ENCODE data around the gene SLC5A4. TPM values are rescaled to one million over a fixed set of nuclear protein-coding genes. Genes with fewer than 3 reads are reported as not detected.
"Not testable (repeated sequence)": the region's sequence is repeated elsewhere in the genome, so short reads cannot be mapped to it uniquely, and the experiment has no call there.

The SLC5A4 gene
- total RNA-seq, 8 experiments from 2014 or later: 0.14 to 0.81 TPM; not detected in 6

GRCh38 chr22:32204040-32204855 lies 50.9 kb downstream of the SLC5A4 start:
- Histone ChIP-seq H3K4me3 (peak overlapping the region; percentile 46 to 73 (median 60)), H3K4me1 (replicated peaks in 1 of 2) (peaks cover 3 to 6% of the 10 kb centered on the region in 2 donors), H3K27ac (peak overlapping the region; percentile 14 to 80)
- ATAC-seq (replicated peaks in 6 of 8): peak in 5 of 8 experiments; percentile 39 to 55 (median 51)
- in situ Hi-C loops (cut with MboI; ENCODE audit: low pct_unique_long_range_greater_than_20kb in 2 of 9, low sequenced_read_pairs in 9 of 9, unreplicated experiment in 9 of 9): no loop called here
- WGBS, 10 experiments: 0 to 67% (median 25%) methylated on average over 1 to 2 of the region's 42 CpGs; no CpG with 5 or more reads in 4 of the 10 experiments

DNA sequence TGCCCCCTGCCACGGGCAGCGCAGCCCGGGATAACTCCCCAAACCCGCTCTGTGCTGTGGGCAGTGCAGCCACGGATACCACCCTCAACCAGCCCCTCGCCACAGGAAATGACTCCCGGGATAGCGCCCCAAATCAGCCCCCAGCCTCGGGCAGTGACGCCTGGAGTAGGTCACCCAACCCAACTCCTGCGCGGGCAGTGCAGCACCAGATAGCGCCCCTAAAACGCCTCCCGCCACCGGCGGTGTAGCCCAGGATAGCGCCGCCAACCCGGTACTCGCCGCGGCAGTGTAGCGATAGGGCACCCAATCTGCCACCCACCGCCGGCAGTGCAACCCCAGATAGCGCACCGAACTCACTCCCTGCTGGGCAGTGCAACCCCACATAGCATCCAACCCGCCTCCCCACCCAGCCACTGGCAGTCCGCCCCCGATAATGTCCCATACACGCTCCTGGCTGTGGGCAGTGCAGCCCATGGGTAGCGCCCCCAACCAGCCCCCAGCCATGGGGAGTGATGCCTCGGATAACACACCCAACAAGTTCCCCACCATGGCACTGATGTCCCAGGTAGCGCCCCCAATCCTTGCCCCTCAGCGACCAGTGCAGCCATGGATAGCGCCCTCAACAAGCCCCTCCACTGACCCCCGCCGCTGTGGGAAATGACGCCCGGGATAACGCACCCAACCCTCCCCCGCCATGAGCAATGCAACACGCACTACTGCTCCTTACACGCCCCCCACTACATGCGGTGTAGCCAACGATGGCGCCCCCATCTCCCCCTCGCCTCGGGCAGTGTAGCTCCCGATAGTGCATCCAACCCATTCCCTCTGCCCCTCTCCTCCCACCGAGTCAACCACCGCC lies 51.7 kb downstream of the SLC5A4 start:
- Histone ChIP-seq H3K4me1 (replicated peaks in 1 of 2) (peaks cover 3 to 6% of the 10 kb centered on the region in 2 donors), H3K27ac (no peak overlapping the region), H3K4me3 (peak overlapping the region; percentile 46 to 73 (median 60))
- ATAC-seq (replicated peaks in 6 of 8): peak in 5 of 8 experiments; percentile 2 to 21 (median 5)
- in situ Hi-C loops (cut with MboI; ENCODE audit: low pct_unique_long_range_greater_than_20kb in 2 of 9, low sequenced_read_pairs in 9 of 9, unreplicated experiment in 9 of 9): no loop called here
- 0 to 22% (median 2%) methylated on average over 3 to 19 of the region's 53 CpGs; no CpG with 5 or more reads in 6 of the 10 experiments for WGBS, 10 experiments

DNA sequence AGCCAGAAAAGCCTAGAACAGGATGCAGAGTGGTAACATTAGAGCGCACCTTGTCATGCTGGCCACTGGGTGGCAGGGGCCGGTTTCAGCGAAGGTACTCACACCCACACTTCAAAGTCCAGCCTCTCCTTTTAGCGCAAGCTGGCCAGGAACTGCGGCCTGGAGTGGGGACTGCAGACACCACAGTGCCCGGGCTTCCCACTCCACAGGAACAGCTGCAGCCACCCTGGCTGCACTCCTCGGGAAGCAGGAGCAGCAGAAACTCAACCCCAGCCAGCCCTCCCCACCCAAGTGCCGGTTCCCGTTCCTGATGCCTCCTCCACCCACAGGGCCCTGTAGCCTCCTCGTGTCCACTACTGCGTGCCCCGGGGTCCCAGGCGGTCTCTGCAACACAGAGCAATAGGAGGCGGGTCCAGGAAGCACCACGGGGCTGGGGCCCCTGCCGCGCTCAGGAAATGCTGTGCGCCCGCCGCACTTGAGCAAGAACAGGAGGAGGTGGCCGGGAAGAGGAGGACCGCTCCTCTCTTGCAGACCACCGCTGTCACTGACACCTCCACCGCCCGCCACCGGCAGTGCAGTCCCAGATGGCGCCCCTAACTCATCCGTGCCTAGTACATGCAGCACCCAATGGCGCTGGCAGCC lies 52.5 kb downstream of the SLC5A4 start:
- H3K27ac ChIP-seq: no peak overlapping the region
- peak overlapping the region; percentile 46 to 73 (median 60) for H3K4me3 ChIP-seq
- WGBS, 10 experiments: 3 to 13% (median 8%) methylated on average over 6 to 9 of the region's 29 CpGs; no CpG with 5 or more reads in 6 of the 10 experiments
- in situ Hi-C loops (cut with MboI; ENCODE audit: low pct_unique_long_range_greater_than_20kb in 2 of 9, low sequenced_read_pairs in 9 of 9, unreplicated experiment in 9 of 9): no loop called here
- peak; percentile 12 to 92 (median 38) for ATAC-seq (replicated peaks in 6 of 8)
- peaks cover 3 to 6% of the 10 kb centered on the region in 2 donors for H3K4me1 ChIP-seq (replicated peaks in 1 of 2)

DNA sequence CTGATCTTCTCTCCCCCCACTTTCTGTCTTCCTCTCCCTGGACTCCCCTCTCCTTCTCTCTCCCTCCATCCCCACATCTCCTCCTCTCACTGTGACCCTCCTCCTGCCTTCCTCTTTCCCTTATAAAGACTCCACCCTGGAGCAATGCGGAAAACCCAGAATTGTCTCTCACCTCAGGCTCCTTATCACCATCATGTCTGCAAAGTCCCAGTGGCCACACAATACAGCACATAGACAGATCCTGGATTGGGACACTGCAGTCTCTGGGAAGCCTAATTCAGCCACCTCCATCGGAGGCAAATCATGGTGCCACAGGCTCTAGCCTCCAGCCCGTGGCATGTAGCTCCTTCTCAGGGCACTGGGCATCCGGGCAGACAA lies 53.0 kb downstream of the SLC5A4 start:
- Histone ChIP-seq H3K27ac (no peak overlapping the region), H3K4me1 (replicated peaks in 1 of 2) (peaks cover 3 to 6% of the 10 kb centered on the region in 2 donors), H3K4me3 (peak overlapping the region in 2 of 5 donors; percentile 54 to 60)
- in situ Hi-C loops (cut with MboI; ENCODE audit: low pct_unique_long_range_greater_than_20kb in 2 of 9, low sequenced_read_pairs in 9 of 9, unreplicated experiment in 9 of 9): no loop called here
- WGBS, 10 experiments: 0 to 83% (median 33%) methylated on average over 1 to 3 of the region's 4 CpGs; no CpG with 5 or more reads in 3 of the 10 experiments
- ATAC-seq (replicated peaks in 6 of 8): no peak

DNA sequence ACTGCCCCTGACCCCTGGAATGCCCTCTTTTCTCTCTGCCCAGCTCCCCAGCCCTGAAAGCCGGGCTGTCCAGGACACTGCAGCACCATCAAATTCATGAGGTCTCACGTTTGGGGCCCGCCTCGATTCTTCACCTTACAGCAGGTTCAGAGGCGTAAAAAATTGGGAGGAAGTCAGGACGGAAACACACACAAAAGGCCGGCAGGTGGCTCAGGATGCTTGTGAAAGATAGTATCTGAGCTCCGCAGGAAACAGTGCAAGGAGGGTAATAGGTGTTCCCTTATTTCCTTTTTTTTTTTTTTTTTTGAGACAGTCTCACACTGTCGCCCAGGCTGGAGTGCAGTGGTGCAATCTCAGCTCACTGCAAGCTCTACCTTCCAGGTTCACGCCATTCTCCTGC lies 54.4 kb downstream of the SLC5A4 start:
- Histone ChIP-seq H3K27ac (no peak overlapping the region), H3K4me3 (no peak overlapping the region), H3K4me1 (replicated peaks in 1 of 2) (peaks cover 3 to 6% of the 10 kb centered on the region in 2 donors)
- WGBS, 10 experiments: 32 to 77% (median 59%) methylated on average over 2 to 8 of the region's 10 CpGs; no CpG with 5 or more reads in 5 of the 10 experiments
- in situ Hi-C loops (cut with MboI; ENCODE audit: low pct_unique_long_range_greater_than_20kb in 2 of 9, low sequenced_read_pairs in 9 of 9, unreplicated experiment in 9 of 9): no loop called here
- ATAC-seq (replicated peaks in 6 of 8): no peak

DNA sequence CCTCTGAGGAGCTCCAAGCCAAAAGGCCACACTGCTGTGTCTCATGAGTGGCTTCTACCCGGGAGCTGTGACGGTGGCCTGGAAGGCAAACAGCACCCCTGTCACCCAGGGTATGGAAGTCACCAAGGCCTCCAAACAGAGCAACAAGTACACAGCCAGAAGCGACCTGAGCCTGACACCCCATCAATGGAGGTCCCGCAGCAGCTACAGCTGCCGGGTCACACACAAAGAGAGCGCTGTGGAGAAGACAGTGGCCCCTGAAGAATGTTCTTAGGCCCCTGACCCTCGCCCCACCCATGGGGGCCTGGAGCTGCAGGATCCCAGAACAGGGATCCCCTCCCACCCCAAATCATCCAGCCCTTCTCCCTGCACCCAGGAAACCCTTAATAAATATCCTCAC lies 55.2 kb downstream of the SLC5A4 start:
- Histone ChIP-seq H3K4me1 (replicated peaks in 1 of 2) (peaks cover 3 to 6% of the 10 kb centered on the region in 2 donors), H3K4me3 (no peak overlapping the region), H3K27ac (no peak overlapping the region)
- WGBS, 10 experiments: no CpG with 5 or more reads among the region's 7 CpGs
- ATAC-seq (replicated peaks in 6 of 8): no peak
- in situ Hi-C loops (cut with MboI; ENCODE audit: low pct_unique_long_range_greater_than_20kb in 2 of 9, low sequenced_read_pairs in 9 of 9, unreplicated experiment in 9 of 9): no loop called here

GRCh38 chr22:32199341-32199740 lies 55.8 kb downstream of the SLC5A4 start:
- in situ Hi-C loops (cut with MboI; ENCODE audit: low pct_unique_long_range_greater_than_20kb in 2 of 9, low sequenced_read_pairs in 9 of 9, unreplicated experiment in 9 of 9): no loop called here
- Histone ChIP-seq H3K4me1 (replicated peaks in 1 of 2) (peaks cover 3 to 6% of the 10 kb centered on the region in 2 donors), H3K27ac (no peak overlapping the region), H3K4me3 (no peak overlapping the region)
- WGBS, 10 experiments: 50 to 93% (median 80%) methylated on average over 1 to 5 of the region's 6 CpGs; no CpG with 5 or more reads in 3 of the 10 experiments
- no peak for ATAC-seq (replicated peaks in 6 of 8)

GRCh38 chr22:32197553-32198226 lies 57.5 kb downstream of the SLC5A4 start:
- ATAC-seq (replicated peaks in 6 of 8); in situ Hi-C loops (cut with MboI; ENCODE audit: low pct_unique_long_range_greater_than_20kb in 2 of 9, low sequenced_read_pairs in 9 of 9, unreplicated experiment in 9 of 9); H3K4me3 ChIP-seq; H3K4me1 ChIP-seq (replicated peaks in 1 of 2); H3K27ac ChIP-seq: not testable (repeated sequence)
- 33 to 100% (median 92%) methylated on average over 1 to 3 of the region's 5 CpGs; no CpG with 5 or more reads in 2 of the 10 experiments for WGBS, 10 experiments

DNA sequence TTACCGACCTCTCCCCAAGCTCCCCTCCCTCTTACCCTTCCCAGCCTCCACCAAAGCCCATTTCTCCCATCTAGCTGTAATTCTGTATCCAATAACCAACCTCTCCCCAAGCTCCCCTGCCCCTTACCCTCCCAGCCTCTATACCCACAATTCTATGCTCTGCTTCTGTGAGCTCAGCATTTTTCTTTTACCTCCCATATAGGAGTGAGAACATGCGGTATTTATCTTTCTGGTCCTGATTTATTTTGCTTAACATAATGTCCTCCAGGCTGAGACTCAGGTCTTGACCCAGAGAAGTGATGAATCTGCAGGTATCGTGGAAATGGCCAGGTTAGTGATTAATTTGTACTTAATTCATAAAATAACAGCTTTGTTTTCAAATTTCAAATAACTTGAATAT lies 59.2 kb downstream of the SLC5A4 start:
- WGBS, 10 experiments: 0 to 92% (median 38%) methylated on average over 1 to 2 of the region's 3 CpGs; no CpG with 5 or more reads in 3 of the 10 experiments
- H3K4me1 ChIP-seq (replicated peaks in 1 of 2); H3K4me3 ChIP-seq; in situ Hi-C loops (cut with MboI; ENCODE audit: low pct_unique_long_range_greater_than_20kb in 2 of 9, low sequenced_read_pairs in 9 of 9, unreplicated experiment in 9 of 9); H3K27ac ChIP-seq: not testable (repeated sequence)
- peak in 5 of 8 experiments; percentile 46 to 73 (median 56) for ATAC-seq (replicated peaks in 6 of 8)

- 0 to 83% (median 70%) methylated on average over 1 to 6 of the region's 9 CpGs; no CpG with 5 or more reads in 5 of the 10 experiments for WGBS, 10 experiments
- H3K4me3 ChIP-seq; ATAC-seq (replicated peaks in 6 of 8); H3K4me1 ChIP-seq (replicated peaks in 1 of 2); H3K27ac ChIP-seq; in situ Hi-C loops (cut with MboI; ENCODE audit: low pct_unique_long_range_greater_than_20kb in 2 of 9, low sequenced_read_pairs in 9 of 9, unreplicated experiment in 9 of 9): not testable (repeated sequence)
Observed at GRCh38 chr22:32193346-32193745, 61.8 kb downstream of the SLC5A4 start.

- H3K4me3 ChIP-seq; in situ Hi-C loops (cut with MboI; ENCODE audit: low pct_unique_long_range_greater_than_20kb in 2 of 9, low sequenced_read_pairs in 9 of 9, unreplicated experiment in 9 of 9); H3K27ac ChIP-seq; ATAC-seq (replicated peaks in 6 of 8); H3K4me1 ChIP-seq (replicated peaks in 1 of 2): not testable (repeated sequence)
- 0% methylated on average over 1 of the region's 15 CpGs; no CpG with 5 or more reads in 9 of the 10 experiments for WGBS, 10 experiments
Observed at GRCh38 chr22:32191021-32191420, 64.1 kb downstream of the SLC5A4 start.

- Histone ChIP-seq H3K4me1 (replicated peaks in 1 of 2) (no peaks in the 10 kb centered on the region), H3K4me3 (no peak overlapping the region), H3K27ac (no peak overlapping the region)
- in situ Hi-C loops (cut with MboI; ENCODE audit: low pct_unique_long_range_greater_than_20kb in 2 of 9, low sequenced_read_pairs in 9 of 9, unreplicated experiment in 9 of 9): no loop called here
- WGBS, 10 experiments: 0 to 100% (median 90%) methylated on average over 1 to 2 of the region's 3 CpGs; no CpG with 5 or more reads in 6 of the 10 experiments
- peak in 2 of 8 experiments; percentile 18 to 44 for ATAC-seq (replicated peaks in 6 of 8)
Observed at GRCh38 chr22:32185821-32186220, 69.3 kb downstream of the SLC5A4 start.

Data from motor neuron (in vitro differentiated cells).